ENCODE data around the gene ISL2. TPM values are rescaled to one million over a fixed set of nuclear protein-coding genes. Genes with fewer than 3 reads are reported as not detected.

Gene ISL2
- total RNA-seq, 1 donor from 2014 or later = not detected

DNA sequence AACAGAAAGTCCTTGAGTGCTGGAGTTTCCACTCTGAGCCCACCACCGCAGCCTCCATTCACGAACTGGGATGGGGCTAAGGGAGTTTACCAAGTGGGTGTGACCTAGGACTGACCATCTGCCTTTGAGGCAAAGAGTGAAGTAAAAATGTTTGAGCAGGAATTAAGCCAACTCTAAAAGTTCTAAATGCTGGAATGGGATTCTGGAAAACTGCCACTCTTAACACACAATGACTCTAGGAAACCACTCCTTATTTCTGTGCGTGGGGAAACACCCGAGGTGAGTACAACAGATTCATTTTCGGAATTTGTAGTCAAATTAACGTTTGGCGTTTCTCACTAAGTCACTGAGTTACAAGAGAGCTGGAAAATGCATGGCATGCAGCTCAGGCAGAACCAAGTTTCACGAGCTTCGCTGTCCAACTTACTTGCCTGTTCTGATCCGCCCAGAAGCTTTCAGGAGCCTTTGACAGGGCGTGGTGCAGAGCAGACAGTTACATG is 31.6 kb downstream of the ISL2 start:
- FAIRE-seq (no peak), DNase-seq (ENCODE audit: low spot score in 2 of 2) (no peak)

DNA sequence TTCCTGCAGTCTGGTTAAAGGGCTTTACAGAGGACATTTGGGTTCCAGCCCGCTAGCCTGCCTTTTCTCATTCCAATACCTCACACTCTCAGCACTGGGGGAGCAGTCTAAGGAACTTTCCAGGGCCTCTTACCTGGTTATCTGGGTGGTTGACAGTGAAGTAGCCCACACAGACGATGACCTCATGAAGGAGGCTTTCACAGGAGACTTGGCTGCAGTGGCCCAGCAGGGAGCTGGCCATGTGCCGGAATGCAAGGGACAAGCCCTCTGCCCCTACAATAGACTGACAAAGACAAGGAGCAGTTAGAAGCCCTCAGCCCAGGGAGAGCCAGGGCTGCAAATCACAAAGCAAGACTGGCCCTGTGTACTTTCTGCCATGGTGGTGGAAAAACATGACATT is 39.5 kb downstream of the ISL2 start:
- no peak for FAIRE-seq
- DNase-seq (ENCODE audit: low spot score in 2 of 2) = no peak

GRCh38 chr15:76376816-76377215 is 40.2 kb downstream of the ISL2 start:
- FAIRE-seq (no peak), DNase-seq (ENCODE audit: low spot score in 2 of 2) (no peak)

DNA sequence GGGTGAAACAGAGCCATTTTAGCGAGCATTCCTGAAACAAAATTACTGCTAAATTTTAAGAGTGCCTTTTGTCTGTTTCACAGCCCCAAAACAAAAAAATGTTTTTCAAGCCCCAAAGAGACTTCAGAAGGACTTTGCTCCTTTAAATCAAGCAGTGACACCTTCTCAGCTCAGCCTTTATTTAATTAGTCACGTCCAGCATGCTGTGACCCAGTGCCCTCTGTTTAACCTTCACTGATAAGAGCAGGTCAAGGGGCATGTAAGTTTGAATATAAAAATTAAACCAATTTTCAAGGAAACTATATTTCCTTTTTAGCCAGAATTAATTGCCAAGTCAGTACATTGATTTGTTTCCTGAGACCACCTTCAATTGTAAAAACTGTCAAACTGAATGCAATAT is 40.6 kb downstream of the ISL2 start:
- no peak for FAIRE-seq

DNA sequence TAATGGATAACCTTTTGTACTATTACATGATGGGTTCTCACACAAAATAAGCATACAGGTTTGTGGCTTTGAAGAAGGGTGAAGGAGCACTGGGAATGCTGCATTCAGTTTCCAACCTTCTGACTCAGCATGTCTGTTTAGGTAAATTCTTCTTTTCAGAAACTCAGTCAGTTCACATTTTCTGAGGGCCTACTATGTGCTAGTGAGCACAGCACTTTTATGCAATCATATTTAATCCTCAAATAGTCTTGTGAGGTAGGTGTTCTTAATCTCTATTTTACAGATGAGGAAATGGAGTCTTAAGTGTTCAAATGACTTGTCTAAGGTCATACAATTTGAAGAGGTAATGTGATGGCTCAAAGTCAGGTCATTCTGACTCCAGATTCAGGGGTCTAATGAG is 41.2 kb downstream of the ISL2 start:
- FAIRE-seq (no peak), DNase-seq (ENCODE audit: low spot score in 2 of 2) (no peak)

More for the DNA sequence above, 40.6 kb downstream of the ISL2 start:
- no peak for DNase-seq (ENCODE audit: low spot score in 2 of 2)

GRCh38 chr15:76378691-76379090 is 42.1 kb downstream of the ISL2 start:
- no peak for DNase-seq (ENCODE audit: low spot score in 2 of 2)
- FAIRE-seq = no peak

- DNase-seq (ENCODE audit: low spot score in 2 of 2) = no peak
- no peak for FAIRE-seq
Observed at GRCh38 chr15:76380249-76380648, 43.7 kb downstream of the ISL2 start.

GRCh38 chr15:76381366-76381765 is 44.8 kb downstream of the ISL2 start:
- no peak for FAIRE-seq

DNA sequence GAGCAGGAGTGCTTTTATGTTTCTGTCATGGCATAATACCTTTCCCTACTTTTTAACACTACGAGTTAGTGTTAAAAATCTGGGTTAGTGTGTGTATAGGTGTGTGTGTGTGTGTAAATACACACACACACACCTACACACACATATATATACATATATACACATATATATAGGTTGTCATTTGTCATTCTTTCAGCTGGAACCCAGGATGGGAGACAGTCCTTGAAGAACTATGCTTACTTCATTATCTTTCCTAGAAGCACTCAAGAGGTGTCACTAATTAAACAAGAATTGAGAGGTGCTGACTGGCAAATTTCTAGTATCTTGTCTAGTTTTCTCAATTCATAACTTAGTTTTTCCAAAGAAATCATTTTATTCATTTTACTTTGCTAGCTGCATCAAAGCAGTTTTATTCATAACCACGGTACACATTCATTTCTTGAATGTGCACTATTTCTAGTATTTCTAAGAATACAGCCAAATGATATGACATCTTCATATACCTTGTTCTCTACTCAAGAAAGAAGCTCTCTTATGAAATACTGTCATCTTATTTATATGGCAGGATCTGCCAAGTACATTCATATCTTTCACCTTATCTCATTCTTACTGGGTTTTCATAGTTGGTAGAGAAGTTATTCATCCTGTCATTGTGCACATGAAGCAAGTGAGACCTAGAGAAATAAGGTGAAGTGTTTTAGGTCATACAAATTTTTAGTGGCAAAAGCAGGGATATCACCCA is 46.6 kb downstream of the ISL2 start:
- DNase-seq (ENCODE audit: low spot score in 2 of 2) (no peak), FAIRE-seq (no peak)

More at GRCh38 chr15:76381366-76381765, 44.8 kb downstream of the ISL2 start:
- DNase-seq (ENCODE audit: low spot score in 2 of 2) = no peak

DNA sequence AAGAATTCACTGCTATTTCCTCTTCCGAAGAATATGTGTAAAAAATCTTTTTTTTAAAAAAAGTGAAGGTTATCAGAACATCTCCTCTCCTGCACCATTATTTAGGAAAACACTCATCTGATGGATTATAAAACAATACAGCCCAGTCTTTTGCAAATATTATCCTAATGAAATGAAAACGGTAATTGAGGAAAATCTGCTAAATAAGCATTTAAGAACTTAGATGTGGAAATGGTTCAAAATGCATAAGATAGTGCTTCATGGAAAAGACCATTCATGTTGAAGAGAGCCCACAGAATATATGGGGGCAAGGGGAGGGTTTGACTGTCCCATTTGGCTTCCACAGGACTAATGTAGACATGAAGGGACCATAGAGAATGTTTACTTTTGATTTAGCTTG is 47.8 kb downstream of the ISL2 start:
- DNase-seq (ENCODE audit: low spot score in 2 of 2) (no peak), FAIRE-seq (no peak)

- FAIRE-seq = no peak
Observed at GRCh38 chr15:76386178-76386577, 49.6 kb downstream of the ISL2 start.

DNA sequence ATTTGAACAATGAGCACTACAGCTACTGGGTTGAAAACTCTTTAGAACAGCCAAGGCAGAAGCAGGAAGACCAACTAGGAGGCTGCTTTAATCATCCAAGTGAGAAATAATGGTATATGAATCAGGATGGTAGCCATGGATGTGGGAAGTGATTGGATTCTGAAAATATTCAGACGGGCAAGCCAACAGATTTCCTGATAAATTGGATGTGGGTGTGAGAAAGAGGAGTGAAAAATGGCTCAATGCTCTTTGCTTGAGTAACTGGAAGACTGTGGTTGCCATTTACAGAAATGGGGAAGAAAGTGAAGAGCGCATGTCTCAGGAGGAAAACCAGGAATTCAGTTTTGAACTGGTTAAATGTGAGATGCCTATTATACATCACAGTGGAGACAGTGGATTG is 50.4 kb downstream of the ISL2 start:
- no peak for FAIRE-seq
- no peak for DNase-seq (ENCODE audit: low spot score in 2 of 2)

More at GRCh38 chr15:76386178-76386577, 49.6 kb downstream of the ISL2 start:
- DNase-seq (ENCODE audit: low spot score in 2 of 2) = no peak

DNA sequence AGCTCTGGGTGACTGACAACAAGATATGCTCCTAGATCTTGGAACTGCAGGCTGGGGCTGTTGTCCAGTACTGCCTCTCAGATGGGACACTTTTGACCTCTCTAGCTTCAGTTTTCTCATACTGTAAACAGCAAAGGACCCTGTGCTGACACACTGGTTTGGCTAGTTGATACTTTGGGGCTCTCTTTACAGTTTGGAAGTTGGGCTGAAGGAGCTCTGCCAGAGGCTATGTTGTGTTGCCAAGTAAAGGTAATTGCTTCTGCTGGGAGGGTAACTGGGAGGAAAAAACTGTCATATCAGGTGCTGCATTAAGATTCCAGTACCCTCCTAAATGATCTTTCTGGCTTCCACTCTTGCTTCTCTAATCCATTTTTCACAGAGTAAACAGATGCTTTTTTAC is 54.0 kb downstream of the ISL2 start:
- DNase-seq (ENCODE audit: low spot score in 2 of 2) (no peak), FAIRE-seq (no peak)

GRCh38 chr15:76391309-76391708 is 54.7 kb downstream of the ISL2 start:
- DNase-seq (ENCODE audit: low spot score in 2 of 2) (no peak), FAIRE-seq (no peak)

- DNase-seq (ENCODE audit: low spot score in 2 of 2) (no peak), FAIRE-seq (no peak)
Observed at GRCh38 chr15:76391847-76392246, 55.3 kb downstream of the ISL2 start.

Other genes with a start within 250 kb of the ISL2 start
- gene ETFA, start 25.3 kb upstream of the ISL2 start, total RNA-seq = 61.1 TPM